Measurements from ENCODE around the gene ZNF385A.

Gene ZNF385A

DNA sequence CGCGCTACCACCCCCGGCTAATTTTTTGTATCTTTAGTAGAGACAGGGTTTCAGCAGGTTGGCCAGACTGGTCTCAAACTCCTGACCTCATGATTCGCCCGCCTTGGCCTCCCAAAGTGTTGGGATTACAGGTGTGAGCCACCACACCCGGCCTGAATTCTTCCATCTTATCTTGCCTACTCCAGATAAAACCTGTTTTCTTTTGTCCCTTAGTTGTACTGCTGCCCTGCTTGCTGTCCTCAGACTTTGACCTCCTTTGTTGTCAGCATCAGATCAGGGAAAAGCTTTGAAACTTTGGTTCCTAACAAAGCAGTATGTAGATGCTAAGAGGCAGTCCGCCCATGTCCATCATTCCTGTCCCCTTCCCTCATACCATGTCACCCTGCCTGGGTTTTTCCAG lies 43.7 kb downstream of the ZNF385A start:
- TF ChIP-seq, protein P1, sequence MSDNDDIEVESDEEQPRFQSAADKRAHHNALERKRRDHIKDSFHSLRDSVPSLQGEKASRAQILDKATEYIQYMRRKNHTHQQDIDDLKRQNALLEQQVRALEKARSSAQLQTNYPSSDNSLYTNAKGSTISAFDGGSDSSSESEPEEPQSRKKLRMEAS (IDR thresholded peaks at IDR 0.05) = no peak
- TF ChIP-seq NFIC (IDR thresholded peaks at IDR 0.05) (no peak), EGR1 (IDR thresholded peaks at IDR 0.05) (no peak), YY1 (IDR thresholded peaks at IDR 0.05; ENCODE audit: low read depth) (no peak), TAF1 (IDR thresholded peaks at IDR 0.05; ENCODE audit: low read depth) (no peak), EP300 (IDR thresholded peaks at IDR 0.05; ENCODE audit: borderline replicate concordance) (no peak), TEAD4 (IDR thresholded peaks at IDR 0.05) (no peak), CREB1 (IDR thresholded peaks at IDR 0.05; ENCODE audit: low read depth) (no peak)
- TF ChIP-seq, protein P2, sequence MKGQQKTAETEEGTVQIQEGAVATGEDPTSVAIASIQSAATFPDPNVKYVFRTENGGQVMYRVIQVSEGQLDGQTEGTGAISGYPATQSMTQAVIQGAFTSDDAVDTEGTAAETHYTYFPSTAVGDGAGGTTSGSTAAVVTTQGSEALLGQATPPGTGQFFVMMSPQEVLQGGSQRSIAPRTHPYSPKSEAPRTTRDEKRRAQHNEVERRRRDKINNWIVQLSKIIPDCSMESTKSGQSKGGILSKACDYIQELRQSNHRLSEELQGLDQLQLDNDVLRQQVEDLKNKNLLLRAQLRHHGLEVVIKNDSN (IDR thresholded peaks at IDR 0.05) = no peak

GRCh38 chr12:54338698-54339296 lies 45.7 kb downstream of the ZNF385A start:
- TF ChIP-seq CREB1 (IDR thresholded peaks at IDR 0.05; ENCODE audit: low read depth) = no peak
- TF ChIP-seq EGR1 (IDR thresholded peaks at IDR 0.05) = no peak
- TF ChIP-seq, protein P1 (IDR thresholded peaks at IDR 0.05) = no peak
- TF ChIP-seq TAF1 (IDR thresholded peaks at IDR 0.05; ENCODE audit: low read depth) = no peak
- no peak for TF ChIP-seq NFIC (IDR thresholded peaks at IDR 0.05)
- TF ChIP-seq ZBTB7A (IDR thresholded peaks at IDR 0.05; ENCODE audit: low read depth) = no peak
- TF ChIP-seq RAD21 (IDR thresholded peaks at IDR 0.05; ENCODE audit: low read depth) = no peak
- TF ChIP-seq FOXM1 (IDR thresholded peaks at IDR 0.05; ENCODE audit: borderline replicate concordance, low read depth) = no peak
- TF ChIP-seq REST (IDR thresholded peaks at IDR 0.05; ENCODE audit: low read depth) = no peak

DNA sequence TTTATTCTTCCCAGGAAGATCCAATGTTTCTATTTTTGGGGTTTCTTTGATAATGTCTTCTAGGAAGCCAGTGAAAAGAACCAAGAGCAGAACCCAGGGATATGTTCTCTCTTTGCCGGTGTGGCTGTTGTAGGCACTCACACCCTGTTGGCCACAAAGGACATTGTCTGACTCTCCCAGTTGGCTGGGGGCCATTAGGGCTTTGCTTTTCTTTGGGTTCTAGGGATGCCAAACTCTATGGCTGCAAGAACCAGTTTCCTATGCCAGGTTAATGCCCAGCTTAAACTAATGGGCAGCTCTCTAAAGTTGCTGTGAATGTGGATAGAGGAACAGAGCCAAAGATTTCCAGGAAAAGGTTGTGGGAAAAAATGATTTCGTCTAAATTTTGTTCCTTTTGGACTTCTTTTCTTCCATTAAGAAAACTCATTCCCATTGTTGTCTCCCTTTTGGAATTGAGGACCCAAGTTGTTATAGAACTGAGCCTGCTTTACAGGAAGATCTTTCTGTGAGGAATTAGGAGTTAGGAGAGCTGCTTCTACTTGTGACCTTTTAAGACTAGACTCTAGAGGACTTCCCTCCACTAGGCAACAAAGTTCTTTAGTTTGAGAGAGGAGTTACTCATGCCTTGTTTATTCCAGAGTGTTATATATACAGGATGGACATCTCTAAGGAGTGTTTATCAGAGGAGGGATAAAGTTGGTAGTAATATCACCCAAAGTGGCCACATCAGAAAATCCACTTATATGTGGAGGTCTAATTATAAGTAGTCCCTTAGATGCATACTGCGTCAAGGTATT lies 46.5 kb downstream of the ZNF385A start:
- TF ChIP-seq REST (IDR thresholded peaks at IDR 0.05; ENCODE audit: low read depth) (no peak), CEBPB (IDR thresholded peaks at IDR 0.05) (no peak), TEAD4 (IDR thresholded peaks at IDR 0.05) (no peak), EGR1 (IDR thresholded peaks at IDR 0.05) (no peak), CREB1 (IDR thresholded peaks at IDR 0.05; ENCODE audit: low read depth) (no peak), EP300 (IDR thresholded peaks at IDR 0.05; ENCODE audit: borderline replicate concordance) (no peak), ZBTB7A (IDR thresholded peaks at IDR 0.05; ENCODE audit: low read depth) (no peak), RAD21 (IDR thresholded peaks at IDR 0.05; ENCODE audit: low read depth) (no peak), TAF1 (IDR thresholded peaks at IDR 0.05; ENCODE audit: low read depth) (no peak), FOXM1 (IDR thresholded peaks at IDR 0.05; ENCODE audit: borderline replicate concordance, low read depth) (no peak), NFIC (IDR thresholded peaks at IDR 0.05) (no peak), TCF12 (IDR thresholded peaks at IDR 0.05; ENCODE audit: low read depth) (no peak), YY1 (IDR thresholded peaks at IDR 0.05; ENCODE audit: low read depth) (no peak)
- TF ChIP-seq, protein P1 (IDR thresholded peaks at IDR 0.05) = no peak
- TF ChIP-seq, protein P2 (IDR thresholded peaks at IDR 0.05) = no peak

GRCh38 chr12:54337280-54337842 lies 47.2 kb downstream of the ZNF385A start:
- TF ChIP-seq TEAD4 (IDR thresholded peaks at IDR 0.05) = no peak
- no peak for TF ChIP-seq TAF1 (IDR thresholded peaks at IDR 0.05; ENCODE audit: low read depth)
- TF ChIP-seq EGR1 (IDR thresholded peaks at IDR 0.05) = no peak

DNA sequence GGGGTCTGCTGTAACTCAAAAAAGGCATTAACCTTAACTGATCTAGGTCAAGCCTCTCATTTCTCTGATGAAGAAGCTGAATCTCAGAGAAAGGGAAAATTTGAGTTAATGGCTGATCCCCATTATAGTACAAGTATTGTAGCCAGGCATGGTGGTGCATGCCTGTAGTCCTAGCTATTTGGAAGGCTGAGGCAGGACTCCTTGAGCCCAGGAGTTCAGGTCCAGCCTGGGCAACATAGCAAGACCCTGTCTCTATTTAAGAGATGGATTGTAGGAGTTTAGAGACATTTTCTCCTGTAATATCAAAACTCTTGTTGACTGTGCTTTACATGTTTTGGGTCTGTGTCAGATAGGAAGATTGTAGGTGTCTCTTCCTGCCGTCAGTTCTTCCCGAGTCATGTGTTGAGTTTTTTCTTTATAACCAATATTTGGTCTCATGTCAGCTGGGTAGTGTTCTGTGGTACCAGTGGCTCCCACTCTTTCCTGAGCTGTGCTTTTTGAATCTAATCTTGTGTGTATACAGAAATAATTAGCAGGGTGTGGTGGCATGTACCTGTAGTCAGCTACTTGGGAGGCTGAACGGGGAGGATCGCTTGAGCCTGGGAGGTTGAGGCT lies 51.0 kb downstream of the ZNF385A start:
- TF ChIP-seq TEAD4 (IDR thresholded peaks at IDR 0.05) (no peak), TAF1 (IDR thresholded peaks at IDR 0.05; ENCODE audit: low read depth) (no peak), FOXM1 (IDR thresholded peaks at IDR 0.05; ENCODE audit: borderline replicate concordance, low read depth) (no peak), REST (IDR thresholded peaks at IDR 0.05; ENCODE audit: low read depth) (no peak), CEBPB (IDR thresholded peaks at IDR 0.05) (no peak), EGR1 (IDR thresholded peaks at IDR 0.05) (no peak), EP300 (IDR thresholded peaks at IDR 0.05; ENCODE audit: borderline replicate concordance) (no peak), RAD21 (IDR thresholded peaks at IDR 0.05; ENCODE audit: low read depth) (no peak), NFIC (IDR thresholded peaks at IDR 0.05) (no peak), TCF12 (IDR thresholded peaks at IDR 0.05; ENCODE audit: low read depth) (no peak), ZBTB7A (IDR thresholded peaks at IDR 0.05; ENCODE audit: low read depth) (no peak), YY1 (IDR thresholded peaks at IDR 0.05; ENCODE audit: low read depth) (no peak), CREB1 (IDR thresholded peaks at IDR 0.05; ENCODE audit: low read depth) (no peak)
- TF ChIP-seq, protein P2 (IDR thresholded peaks at IDR 0.05) = no peak
- TF ChIP-seq, protein P1 (IDR thresholded peaks at IDR 0.05) = no peak

Data from Ishikawa (cell line).